H1 (cell line): ENCODE data around the gene FHIT. TPM values are rescaled to one million over a fixed set of nuclear protein-coding genes. Genes with fewer than 3 reads are reported as not detected.

Source experiments
- CTCF ChIA-PET: fragments of 300-600 bp; sonication (Branson Sonifier 250); formaldehyde crosslinking; loops from one replicate; lab custom pipeline; 2021; ENCODE audit not compliant: partially characterized antibody; lab: Charles Lee
- POLR2A ChIA-PET: fragments of 300-600 bp; sonication (Branson Sonifier 250); formaldehyde crosslinking; loops from one replicate; lab custom pipeline; 2021; ENCODE audit warnings: inconsistent platforms; ENCODE audit not compliant: partially characterized antibody; lab: Charles Lee
- DNase-seq, 2 experiments: peaks; one replicate each; pipeline versions ENCODE4 v3.0.0 to v3.0.0-alpha.2; 2010 to 2022; ENCODE audit warnings: low spot score in 2 of 2, low read depth in 1 of 2, mixed read lengths in 1 of 2
- FAIRE-seq: peaks from 2 replicates; lab custom pipeline; 2011; peaks lifted over from hg19 to GRCh38; lab: Jason Lieb, UNC
- H2AFZ ChIP-seq: 2 replicates; pipeline ENCODE4 v1.8.1; 2012; ENCODE audit warnings: low read length, inconsistent platforms
- H2AK5ac ChIP-seq: 2 replicates; pipeline ENCODE4 v1.6.1; 2013; ENCODE audit warnings: low read depth, low read length
- H2BK120ac ChIP-seq: replicated peaks from 2 replicates; pipeline ENCODE3; 2013; ENCODE audit warnings: low read depth, low read length, inconsistent platforms
- H2BK12ac ChIP-seq: 2 replicates; pipeline ENCODE4 v1.6.1; 2013; ENCODE audit warnings: low read depth, low read length
- H2BK15ac ChIP-seq: 2 replicates; pipeline ENCODE4 v1.6.1; 2013; ENCODE audit warnings: low read length
- H2BK20ac ChIP-seq: 2 replicates; pipeline ENCODE4 v1.6.1; 2013; ENCODE audit warnings: low read length
- H2BK5ac ChIP-seq: 2 replicates; pipeline ENCODE4 v1.6.1; 2013; ENCODE audit warnings: low read depth, low read length
- H3K14ac ChIP-seq: 2 replicates; pipeline ENCODE4 v1.6.1; 2013; ENCODE audit warnings: inconsistent platforms; ENCODE audit not compliant: insufficient read length
- H3K18ac ChIP-seq: 2 replicates; pipeline ENCODE4 v1.6.1; 2013; ENCODE audit warnings: low read length; ENCODE audit errors: extremely low read depth
- H3K23ac ChIP-seq: 2 replicates; pipeline ENCODE4 v1.6.1; 2013; ENCODE audit warnings: inconsistent platforms; ENCODE audit not compliant: insufficient read length
- H3K23me2 ChIP-seq: 2 replicates; pipeline ENCODE4 v1.6.1; 2013; ENCODE audit warnings: low read depth, low read length
- H3K27ac ChIP-seq: 2 replicates; pipeline ENCODE4 v1.6.1; 2011; ENCODE audit warnings: low read depth, low read length, inconsistent platforms
- H3K27me3 ChIP-seq, 4 experiments: replicated peaks in 1 of 4; 1 replicate in 1 of 4; 2 replicates in 3 of 4; pipeline versions ENCODE4 v1.6.1 to v1.8.1; 2011 to 2013; ENCODE audit warnings: low read length in 3 of 4, mild to moderate bottlenecking in 3 of 4, inconsistent platforms in 2 of 4, mixed read lengths in 2 of 4, moderate library complexity in 1 of 4; ENCODE audit not compliant: control insufficient read depth in 3 of 4, insufficient read depth in 3 of 4; ENCODE audit errors: extremely low read depth in 1 of 4
- H3K36me3 ChIP-seq, 4 experiments: 2 replicates each; pipeline versions ENCODE4 v1.6.1 to v1.8.1; 2011 to 2013; ENCODE audit warnings: mild to moderate bottlenecking in 4 of 4, low read length in 3 of 4, moderate library complexity in 2 of 4, control low read depth in 1 of 4, inconsistent platforms in 1 of 4; ENCODE audit not compliant: insufficient read depth in 4 of 4, control insufficient read depth in 2 of 4
- H3K4ac ChIP-seq: replicated peaks from 2 replicates; pipeline ENCODE3; 2013; ENCODE audit warnings: low read length, low read depth, mixed read lengths, inconsistent platforms; ENCODE audit not compliant: insufficient read length
- H3K4me1 ChIP-seq, 4 experiments: replicated peaks in 1 of 4; 1 replicate in 1 of 4; 2 replicates in 3 of 4; pipeline versions ENCODE4 v1.6.1 to v1.8.1; 2011 to 2013; ENCODE audit warnings: low read length in 3 of 4, inconsistent platforms in 2 of 4, mixed read lengths in 1 of 4; ENCODE audit not compliant: insufficient read depth in 4 of 4, control insufficient read depth in 3 of 4
- H3K4me2 ChIP-seq, 2 experiments: 2 replicates each; pipeline versions ENCODE4 v1.6.1 to v1.8.1; 2011 to 2013; ENCODE audit warnings: low read depth in 2 of 2, low read length in 2 of 2, control low read depth in 1 of 2, inconsistent platforms in 1 of 2, mild to moderate bottlenecking in 1 of 2; ENCODE audit not compliant: insufficient read depth in 1 of 2
- H3K4me3 ChIP-seq, 4 experiments: fragments of 200-600, 300-600 bp in 1 of 4; sonication (generic), shearing (Covaris generic), sonication (Bioruptor Twin) in 1 of 4; 2 replicates each; pipeline versions ENCODE4 v1.5.1 to v1.8.1; 2011 to 2016; ENCODE audit warnings: low read length in 4 of 4, low read depth in 3 of 4, control low read depth in 2 of 4, inconsistent platforms in 2 of 4, mild to moderate bottlenecking in 2 of 4, mixed read lengths in 1 of 4, moderate library complexity in 1 of 4; ENCODE audit not compliant: insufficient read depth in 2 of 4; ENCODE audit errors: extremely low read depth in 1 of 4
- H3K56ac ChIP-seq: replicated peaks from 2 replicates; pipeline ENCODE3; 2013; ENCODE audit warnings: low read depth, mild to moderate bottlenecking, mixed read lengths, low read length, inconsistent platforms; ENCODE audit not compliant: insufficient read length
- H3K79me1 ChIP-seq: 2 replicates; pipeline ENCODE4 v1.6.1; 2013; ENCODE audit warnings: low read depth, low read length, control low read depth
- H3K79me2 ChIP-seq, 2 experiments: 2 replicates each; pipeline versions ENCODE4 v1.6.1 to v1.8.1; 2012 to 2013; ENCODE audit warnings: low read length in 2 of 2, mild to moderate bottlenecking in 2 of 2, inconsistent platforms in 1 of 2; ENCODE audit not compliant: insufficient read depth in 2 of 2, control insufficient read depth in 1 of 2
- H3K9ac ChIP-seq, 4 experiments: replicated peaks in 1 of 4; 1 replicate in 1 of 4; 2 replicates in 3 of 4; pipeline versions ENCODE4 v1.6.1 to v1.8.1; 2011 to 2013; ENCODE audit warnings: low read depth in 3 of 4, low read length in 3 of 4, control low read depth in 2 of 4, mild to moderate bottlenecking in 2 of 4, moderate library complexity in 2 of 4, inconsistent platforms in 1 of 4; ENCODE audit errors: extremely low read depth in 1 of 4
- H3K9me3 ChIP-seq, 2 experiments: 2 replicates each; pipeline versions ENCODE4 v1.6.1 to v1.8.1; 2012 to 2013; ENCODE audit warnings: mild to moderate bottlenecking in 2 of 2, moderate library complexity in 2 of 2, control low read depth in 1 of 2, inconsistent platforms in 1 of 2, low read depth in 1 of 2, low read length in 1 of 2, mixed read lengths in 1 of 2; ENCODE audit not compliant: insufficient read depth in 2 of 2
- H4K20me1 ChIP-seq, 2 experiments: replicated peaks in 1 of 2; 2 replicates each; pipeline versions ENCODE3 to v1.8.1; 2011 to 2013; ENCODE audit warnings: inconsistent platforms in 2 of 2, low read length in 2 of 2, mild to moderate bottlenecking in 1 of 2; ENCODE audit not compliant: insufficient read depth in 2 of 2, control insufficient read depth in 1 of 2
- H4K5ac ChIP-seq: 2 replicates; pipeline ENCODE4 v1.6.1; 2013; ENCODE audit warnings: low read length, low read depth, mixed read lengths, inconsistent platforms; ENCODE audit not compliant: insufficient read length
- H4K8ac ChIP-seq: 2 replicates; pipeline ENCODE4 v1.8.0; 2013; ENCODE audit warnings: mild to moderate bottlenecking, moderate library complexity, low read length, inconsistent platforms; ENCODE audit not compliant: insufficient read depth; ENCODE audit errors: extremely low read depth
- H4K91ac ChIP-seq: replicated peaks from 2 replicates; pipeline ENCODE3; 2013; ENCODE audit warnings: low read length, mixed read lengths, inconsistent platforms; ENCODE audit not compliant: insufficient read length
- BCL11A ChIP-seq, 2 experiments: IDR thresholded peaks; one replicate each; pipeline ENCODE4 v1.6.1; 2011; ENCODE audit warnings: low read depth in 2 of 2, low read length in 2 of 2, mild to moderate bottlenecking in 2 of 2
- EGR1 ChIP-seq: IDR thresholded peaks from 2 replicates; pipeline ENCODE4 v1.6.1; 2011; ENCODE audit warnings: low read depth, low read length, borderline replicate concordance
- KDM1A ChIP-seq: fragments of 200-600, 300-600 bp; sonication (generic); IDR thresholded peaks from 2 replicates; pipeline ENCODE4 v1.7.1; 2016; ENCODE audit warnings: mild to moderate bottlenecking, low read length, borderline replicate concordance
- MAFK ChIP-seq: IDR thresholded peaks from 2 replicates; pipeline ENCODE4 v1.6.1; 2012; ENCODE audit warnings: low read depth, mild to moderate bottlenecking, improper control_type of control experiment, low read length
- POLR2AphosphoS5 ChIP-seq: IDR thresholded peaks from 2 replicates; pipeline ENCODE4 v1.6.1; 2011; ENCODE audit warnings: low read depth, low read length
- RBBP5 ChIP-seq: IDR thresholded peaks from 2 replicates; pipeline ENCODE4 v1.7.1; 2012; ENCODE audit warnings: low read depth, mild to moderate bottlenecking, inconsistent platforms, low read length, moderate library complexity, borderline replicate concordance
- RFX5 ChIP-seq: IDR thresholded peaks from 2 replicates; pipeline ENCODE4 v1.6.1; 2011; ENCODE audit warnings: low read depth, low read length, improper control_type of control experiment, borderline replicate concordance
- SP1 ChIP-seq: IDR thresholded peaks from 2 replicates; pipeline ENCODE4 v1.6.1; 2011; ENCODE audit warnings: low read depth, low read length
- SUZ12 ChIP-seq: fragments of 200-600 bp; sonication (generic); IDR thresholded peaks from 2 replicates; pipeline ENCODE4 v1.6.1; 2012; ENCODE audit warnings: mild to moderate bottlenecking, inconsistent platforms, low read length, moderate library complexity, mixed read lengths
- WGBS, 2 experiments: shearing (Covaris generic) in 1 of 2; methylation state at CpG; one replicate each; pipeline versions ENCODE4 v1.1.6 to v1.1.7; 2013 to 2015; ENCODE audit warnings: low lambda C conversion rate in 2 of 2, mixed read lengths in 2 of 2, inconsistent platforms in 1 of 2, low coverage in 1 of 2, missing lambda C conversion rate in 1 of 2; ENCODE audit not compliant: insufficient replicate concordance in 2 of 2, insufficient coverage in 1 of 2, insufficient read length in 1 of 2; ENCODE audit errors: extremely low coverage in 1 of 2, missing lambda C conversion rate in 1 of 2; 5-methylcytosine and 5-hydroxymethylcytosine counted together
- polyA plus RNA-seq, 7 experiments: library from polyadenylated mRNA; depleted of rRNA in 3 of 7; stranded (reverse) in 5 of 7; unstranded in 2 of 7; fragments of >200 nt in 5 of 7; fragments of 200-250 nt in 2 of 7; gene quantifications; 1 replicate in 5 of 7; 2 replicates in 1 of 7; 4 replicates in 1 of 7; pipeline versions ENCODE4 v1.2.1 to v1.2.3, GENCODE V29; 2011 to 2013; ENCODE audit warnings: missing spikeins in 2 of 7, mixed read lengths in 2 of 7
- total RNA-seq: library from RNA; stranded (reverse); fragmentation: NEBNext Ultra II Directional; extraction: Animal tissue kit (Norgen Biotek cat#: 25700); gene quantifications from 2 replicates; pipeline ENCODE4 v1.2.1, GENCODE V29; 2021

Gene FHIT
- total and polyA plus RNA-seq, 2 of the 8 experiments (the other 6 are each of a cell fraction or from before 2014, with no cell fraction given): 1.2 to 3.2 TPM

GRCh38 chr3:60140160-60140559 is 1111.1 kb downstream of the FHIT start:
- Histone ChIP-seq H2AFZ (no peak overlapping the region), H3K4me3 (no peak overlapping the region), H2BK20ac (no peak overlapping the region), H3K27me3 (no peaks in the 10 kb centered on the region), H3K56ac (no peak overlapping the region), H3K23me2 (no peaks in the 10 kb centered on the region), H2AK5ac (no peak overlapping the region), H4K20me1 (no peaks in the 10 kb centered on the region), H4K91ac (no peak overlapping the region), H3K9ac (no peak overlapping the region), H4K5ac (no peak overlapping the region), H3K4ac (no peak overlapping the region), H3K9me3 (no peaks in the 10 kb centered on the region), H2BK12ac (no peak overlapping the region), H3K79me1 (no peaks in the 10 kb centered on the region), H2BK120ac (no peak overlapping the region), H3K4me1 (peaks cover 0 to 3% (median 1%) of the 10 kb centered on the region in 4 experiments; a peak in 1 of 7 replicates), H3K4me2 (no peak overlapping the region), H2BK5ac (no peak overlapping the region), H3K36me3 (no peaks in the 10 kb centered on the region), H3K18ac (no peak overlapping the region), H3K79me2 (no peaks in the 10 kb centered on the region), H2BK15ac (no peak overlapping the region), H4K8ac (no peak overlapping the region), H3K14ac (no peak overlapping the region), H3K23ac (no peak overlapping the region), H3K27ac (no peak overlapping the region)
- CTCF ChIA-PET: interaction anchor here (0.6 to 0.7 kb wide), 4 partner anchors 254 to 1917 kb away, joined by 3 to 5 read pairs (median 4); no protein-coding TSS in a partner anchor
- FAIRE-seq: no peak
- DNase-seq: no peak
- 93% methylated on average over 1 of the region's 1 CpG; no CpG with 5 or more reads in 1 of the 2 experiments for WGBS, 2 experiments
- POLR2A ChIA-PET: no interaction called here
- TF ChIP-seq SUZ12 (no peak), SP1 (no peak), POLR2AphosphoS5 (no peak), BCL11A (IDR thresholded peaks at IDR 0.05; ENCODE audit: low read depth in 2 of 2, low read length in 2 of 2) (no peak), MAFK (no peak), EGR1 (no peak), RBBP5 (no peak), RFX5 (no peak), KDM1A (no peak)
